Measurements from ENCODE around the gene HIVEP3.

HIVEP3 gene

DNA sequence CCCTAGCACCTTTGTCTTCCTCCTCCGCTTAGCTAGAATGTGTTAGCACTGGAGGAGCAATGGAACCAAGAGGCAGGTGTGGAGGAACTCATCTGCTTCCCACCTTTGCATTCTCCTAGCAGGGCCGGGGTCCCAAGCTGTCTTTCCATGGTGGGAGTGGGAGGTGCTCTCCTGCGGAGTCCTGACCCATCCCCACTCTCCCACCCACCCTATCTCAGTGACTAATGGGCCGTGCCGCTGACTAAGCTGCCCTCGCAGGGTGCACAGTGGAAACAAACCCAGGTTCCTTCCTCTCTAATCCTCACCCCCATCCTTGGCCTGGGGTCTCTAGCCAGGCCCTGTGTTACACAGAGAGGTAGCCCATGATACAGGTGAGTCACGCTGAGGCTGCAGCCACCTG, 177.5 kb downstream of the HIVEP3 start:
- Histone ChIP-seq H3K27me3 (ENCODE audit: insufficient read depth, insufficient read length) (no peaks in the 10 kb centered on the region), H3K9me3 (ENCODE audit: insufficient read depth, low read length) (no peaks in the 10 kb centered on the region), H3K36me3 (ENCODE audit: insufficient read depth, insufficient read length, low read length) (no peaks in the 10 kb centered on the region), H3K9ac (ENCODE audit: insufficient read length, low read depth) (no peak overlapping the region), H3K4me3 (ENCODE audit: insufficient read length, low read depth) (no peak overlapping the region), H3K4me1 (ENCODE audit: insufficient read depth, insufficient read length) (no peaks in the 10 kb centered on the region)
- DNase-seq (ENCODE audit: low read depth, low spot score) = no peak
- TF ChIP-seq YY1 (IDR thresholded peaks at IDR 0.05; ENCODE audit: insufficient read depth, insufficient read length) = no peak
- TF ChIP-seq ZNF274 (IDR thresholded peaks at IDR 0.05; ENCODE audit: low read depth, low read length) = no peak
- no peak for TF ChIP-seq SUZ12 (IDR thresholded peaks at IDR 0.05; ENCODE audit: extremely low read depth, insufficient read depth, insufficient read length)

DNA sequence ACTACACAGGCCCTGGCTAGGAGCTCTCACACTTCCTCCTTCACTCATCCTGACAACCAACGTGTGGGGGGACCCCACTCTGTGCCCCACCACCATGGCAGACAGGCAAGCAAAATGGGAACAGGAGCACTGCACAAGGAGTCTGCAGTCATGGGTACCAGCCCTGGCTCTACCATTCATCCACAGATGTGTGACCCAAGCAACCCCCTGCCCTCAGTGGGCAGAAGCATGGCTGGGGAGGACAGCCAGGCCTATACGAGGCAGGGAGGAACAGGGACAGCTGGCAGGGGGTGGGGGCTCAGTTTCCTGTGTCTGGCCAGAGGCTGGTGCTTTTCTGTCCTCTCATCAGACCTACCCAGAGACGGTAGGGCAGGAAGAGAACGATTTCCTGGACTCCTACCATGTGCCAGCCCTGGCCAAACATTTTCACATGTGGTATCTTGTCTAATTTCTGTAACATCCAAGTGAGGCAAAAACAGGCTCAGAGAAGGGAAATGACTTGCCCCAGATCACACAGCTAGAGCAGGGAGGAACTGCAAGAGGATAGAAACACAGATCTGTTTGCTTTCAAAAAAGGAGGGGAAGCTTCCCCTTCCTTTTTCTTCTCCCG, 178.0 kb downstream of the HIVEP3 start:
- Histone ChIP-seq H3K9me3 (ENCODE audit: insufficient read depth, low read length) (no peaks in the 10 kb centered on the region), H3K27me3 (ENCODE audit: insufficient read depth, insufficient read length) (no peaks in the 10 kb centered on the region), H3K9ac (ENCODE audit: insufficient read length, low read depth) (no peak overlapping the region), H3K36me3 (ENCODE audit: insufficient read depth, insufficient read length, low read length) (no peaks in the 10 kb centered on the region), H3K4me3 (ENCODE audit: insufficient read length, low read depth) (no peak overlapping the region), H3K4me1 (ENCODE audit: insufficient read depth, insufficient read length) (no peaks in the 10 kb centered on the region)
- TF ChIP-seq ZNF274 (IDR thresholded peaks at IDR 0.05; ENCODE audit: low read depth, low read length) (no peak), SUZ12 (IDR thresholded peaks at IDR 0.05; ENCODE audit: extremely low read depth, insufficient read depth, insufficient read length) (no peak), YY1 (IDR thresholded peaks at IDR 0.05; ENCODE audit: insufficient read depth, insufficient read length) (no peak)
- no peak for DNase-seq (ENCODE audit: low read depth, low spot score)

DNA sequence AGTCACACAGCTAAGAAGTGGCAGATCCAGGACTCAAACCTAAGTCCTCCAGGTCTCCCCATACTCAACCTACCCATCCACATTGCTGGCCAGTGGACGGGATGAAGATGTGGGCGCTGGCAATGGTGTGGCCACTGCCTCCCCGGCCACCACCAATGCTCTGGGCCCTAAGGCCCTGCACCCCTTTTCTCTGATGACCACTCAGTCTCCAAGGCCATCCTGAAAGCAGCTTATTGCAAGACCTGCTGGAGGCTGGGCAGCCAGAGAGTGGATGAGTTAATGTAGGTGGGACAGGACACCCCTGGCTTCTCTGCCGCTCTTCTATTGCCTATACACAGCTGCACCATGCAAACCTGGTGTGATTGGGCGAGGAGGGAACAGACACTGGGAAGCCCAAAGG, 178.7 kb downstream of the HIVEP3 start:
- no peaks in the 10 kb centered on the region for H3K27me3 ChIP-seq (ENCODE audit: insufficient read depth, insufficient read length)
- no peaks in the 10 kb centered on the region for H3K9me3 ChIP-seq (ENCODE audit: insufficient read depth, low read length)
- DNase-seq (ENCODE audit: low read depth, low spot score) = no peak
- TF ChIP-seq SUZ12 (IDR thresholded peaks at IDR 0.05; ENCODE audit: extremely low read depth, insufficient read depth, insufficient read length) = no peak
- TF ChIP-seq ZNF274 (IDR thresholded peaks at IDR 0.05; ENCODE audit: low read depth, low read length) = no peak
- TF ChIP-seq YY1 (IDR thresholded peaks at IDR 0.05; ENCODE audit: insufficient read depth, insufficient read length) = no peak
- H3K9ac ChIP-seq (ENCODE audit: insufficient read length, low read depth) = no peak overlapping the region
- H3K4me1 ChIP-seq (ENCODE audit: insufficient read depth, insufficient read length) = peaks cover 2% of the 10 kb centered on the region
- H3K4me3 ChIP-seq (ENCODE audit: insufficient read length, low read depth) = no peak overlapping the region
- H3K36me3 ChIP-seq (ENCODE audit: insufficient read depth, insufficient read length, low read length) = no peaks in the 10 kb centered on the region

DNA sequence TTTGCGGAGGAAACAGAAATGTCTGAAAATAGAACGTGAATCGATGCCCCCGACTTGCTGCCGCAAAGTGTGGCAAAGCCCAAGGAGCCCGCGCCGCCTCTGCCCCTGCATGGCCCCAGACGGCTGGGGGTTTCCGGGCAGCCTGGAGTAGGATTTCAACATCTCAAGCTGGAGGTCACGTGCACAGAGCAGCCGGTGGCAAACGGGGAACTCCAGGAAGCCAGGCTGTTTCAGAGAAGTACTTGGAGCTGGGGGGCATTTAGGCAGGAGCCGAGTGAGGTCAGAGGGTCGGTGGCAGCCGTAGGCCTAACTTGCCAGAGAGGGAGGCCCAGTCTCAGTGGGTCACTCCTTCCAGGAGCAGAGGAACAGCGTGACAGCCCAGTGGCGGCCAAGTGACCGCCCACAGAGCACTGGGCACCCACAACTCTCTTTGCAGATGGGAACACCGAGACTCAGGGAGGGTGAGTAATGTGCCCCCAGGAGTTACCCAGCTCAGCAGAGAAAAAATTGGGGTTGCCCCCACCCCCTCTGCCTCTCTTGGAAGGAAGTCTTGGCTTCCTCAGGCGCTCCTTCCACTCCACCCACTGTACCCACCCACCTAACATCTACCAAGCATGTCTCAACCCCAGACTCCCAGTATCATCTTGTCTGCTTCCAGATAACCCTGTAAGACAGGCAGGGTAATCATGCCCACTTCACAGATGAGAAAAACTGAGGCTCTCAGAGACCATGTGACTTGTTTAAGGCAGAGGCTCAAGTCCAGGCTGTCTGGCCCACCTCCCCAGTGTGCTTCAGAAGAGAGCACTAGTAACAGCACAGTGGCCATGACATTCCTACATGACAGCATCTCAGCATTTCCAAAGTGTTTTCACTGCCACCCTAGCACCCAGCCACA, 179.4 kb downstream of the HIVEP3 start:
- Histone ChIP-seq H3K9ac (ENCODE audit: insufficient read length, low read depth) (no peak overlapping the region), H3K27me3 (ENCODE audit: insufficient read depth, insufficient read length) (no peaks in the 10 kb centered on the region), H3K4me1 (ENCODE audit: insufficient read depth, insufficient read length) (peaks cover 2% of the 10 kb centered on the region), H3K4me3 (ENCODE audit: insufficient read length, low read depth) (no peak overlapping the region), H3K9me3 (ENCODE audit: insufficient read depth, low read length) (no peaks in the 10 kb centered on the region), H3K36me3 (ENCODE audit: insufficient read depth, insufficient read length, low read length) (no peaks in the 10 kb centered on the region)
- DNase-seq (ENCODE audit: low read depth, low spot score) = no peak
- TF ChIP-seq SUZ12 (IDR thresholded peaks at IDR 0.05; ENCODE audit: extremely low read depth, insufficient read depth, insufficient read length) (no peak), ZNF274 (IDR thresholded peaks at IDR 0.05; ENCODE audit: low read depth, low read length) (no peak)

DNA sequence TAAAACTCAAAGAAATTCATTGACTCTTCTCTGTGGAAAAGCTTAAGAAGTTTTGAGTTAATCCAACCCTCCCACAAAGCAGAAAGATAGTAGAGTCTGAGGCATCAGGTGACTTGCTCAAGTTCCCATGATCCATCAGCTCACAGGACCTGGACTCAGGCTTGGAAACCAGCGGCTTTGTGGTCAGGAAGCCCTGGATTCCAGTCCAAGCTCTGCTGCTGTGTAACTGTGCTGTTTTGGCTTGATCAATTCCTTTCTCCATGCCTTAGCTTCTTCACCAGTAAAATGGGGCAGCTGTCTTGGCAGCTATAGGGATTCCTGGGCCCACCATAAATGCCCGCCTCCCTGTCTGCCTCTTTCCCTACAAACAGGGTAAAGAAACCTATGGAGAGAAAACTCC, 180.2 kb downstream of the HIVEP3 start:
- Histone ChIP-seq H3K4me3 (ENCODE audit: insufficient read length, low read depth) (no peak overlapping the region), H3K4me1 (ENCODE audit: insufficient read depth, insufficient read length) (peaks cover 2% of the 10 kb centered on the region), H3K9ac (ENCODE audit: insufficient read length, low read depth) (no peak overlapping the region), H3K27me3 (ENCODE audit: insufficient read depth, insufficient read length) (no peaks in the 10 kb centered on the region), H3K9me3 (ENCODE audit: insufficient read depth, low read length) (no peaks in the 10 kb centered on the region), H3K36me3 (ENCODE audit: insufficient read depth, insufficient read length, low read length) (no peaks in the 10 kb centered on the region)
- no peak for DNase-seq (ENCODE audit: low read depth, low spot score)
- TF ChIP-seq ZNF274 (IDR thresholded peaks at IDR 0.05; ENCODE audit: low read depth, low read length) = no peak
- no peak for TF ChIP-seq SUZ12 (IDR thresholded peaks at IDR 0.05; ENCODE audit: extremely low read depth, insufficient read depth, insufficient read length)
- no peak for TF ChIP-seq YY1 (IDR thresholded peaks at IDR 0.05; ENCODE audit: insufficient read depth, insufficient read length)

DNA sequence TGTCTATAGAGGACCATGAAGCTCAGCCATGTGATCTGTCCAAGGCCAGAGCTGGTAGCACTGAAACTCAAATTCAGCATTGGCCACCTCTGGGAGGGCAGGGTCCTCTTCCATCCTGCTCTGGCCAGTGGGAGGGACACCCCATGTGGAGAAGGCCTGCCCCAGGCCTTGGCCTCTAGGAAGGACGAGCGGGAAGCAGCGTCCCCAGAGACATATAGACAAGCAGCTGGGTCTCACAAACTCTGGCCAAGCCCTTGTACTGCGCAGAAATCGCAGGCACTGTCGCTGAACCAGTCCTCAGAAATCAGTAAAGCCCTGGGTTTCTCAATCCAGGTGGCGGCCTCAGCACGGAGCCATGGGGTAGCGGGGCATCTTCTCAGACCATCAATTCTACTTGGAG, 180.7 kb downstream of the HIVEP3 start:
- Histone ChIP-seq H3K9me3 (ENCODE audit: insufficient read depth, low read length) (no peaks in the 10 kb centered on the region), H3K4me1 (ENCODE audit: insufficient read depth, insufficient read length) (peaks cover 2% of the 10 kb centered on the region), H3K4me3 (ENCODE audit: insufficient read length, low read depth) (no peak overlapping the region), H3K36me3 (ENCODE audit: insufficient read depth, insufficient read length, low read length) (no peaks in the 10 kb centered on the region), H3K27me3 (ENCODE audit: insufficient read depth, insufficient read length) (no peaks in the 10 kb centered on the region), H3K9ac (ENCODE audit: insufficient read length, low read depth) (no peak overlapping the region)
- DNase-seq (ENCODE audit: low read depth, low spot score) = no peak
- TF ChIP-seq SUZ12 (IDR thresholded peaks at IDR 0.05; ENCODE audit: extremely low read depth, insufficient read depth, insufficient read length) = no peak
- TF ChIP-seq ZNF274 (IDR thresholded peaks at IDR 0.05; ENCODE audit: low read depth, low read length) = no peak
- no peak for TF ChIP-seq YY1 (IDR thresholded peaks at IDR 0.05; ENCODE audit: insufficient read depth, insufficient read length)

DNA sequence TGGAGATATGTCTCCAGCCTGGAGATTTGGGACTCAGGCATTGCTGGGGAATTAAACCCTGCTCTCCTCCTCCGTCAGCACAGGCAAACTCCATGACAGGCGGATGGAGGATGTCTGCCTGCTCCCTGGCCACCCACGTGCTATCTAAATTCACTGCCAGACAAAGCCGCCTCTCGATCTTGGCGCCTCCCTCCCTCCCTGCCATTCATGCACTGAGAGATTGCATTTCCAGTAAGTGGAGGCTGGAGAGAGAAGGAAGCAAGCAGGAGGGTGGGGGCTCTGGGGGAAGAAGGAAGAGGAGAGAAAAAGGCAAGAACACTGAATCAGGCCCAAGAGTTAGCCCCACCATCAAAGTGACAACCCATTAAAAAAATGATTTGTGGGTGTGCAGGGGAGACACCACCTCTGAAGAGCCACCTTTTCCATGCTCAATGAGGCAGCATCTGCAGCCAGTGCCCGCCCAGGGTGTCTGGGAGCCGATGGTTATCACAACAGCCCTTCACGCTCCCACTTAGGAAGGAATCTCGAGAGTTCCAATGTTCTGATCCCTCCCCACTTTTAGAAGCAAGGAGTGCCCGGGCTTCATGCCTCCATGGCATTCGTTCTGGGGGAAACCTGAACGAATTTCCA, 183.0 kb downstream of the HIVEP3 start:
- TF ChIP-seq ZNF274 (IDR thresholded peaks at IDR 0.05; ENCODE audit: low read depth, low read length) (no peak), SUZ12 (IDR thresholded peaks at IDR 0.05; ENCODE audit: extremely low read depth, insufficient read depth, insufficient read length) (no peak), YY1 (IDR thresholded peaks at IDR 0.05; ENCODE audit: insufficient read depth, insufficient read length) (no peak)
- H3K36me3 ChIP-seq (ENCODE audit: insufficient read depth, insufficient read length, low read length) = no peaks in the 10 kb centered on the region
- no peak overlapping the region for H3K9ac ChIP-seq (ENCODE audit: insufficient read length, low read depth)
- 0 out of 2 replicates have a peak, but pooled peaks cover 5% of the 10 kb centered on the region for H3K9me3 ChIP-seq (ENCODE audit: insufficient read depth, low read length)
- no peak for DNase-seq (ENCODE audit: low read depth, low spot score)
- H3K4me1 ChIP-seq (ENCODE audit: insufficient read depth, insufficient read length) = peaks cover 2% of the 10 kb centered on the region
- H3K4me3 ChIP-seq (ENCODE audit: insufficient read length, low read depth) = no peak overlapping the region
- no peaks in the 10 kb centered on the region for H3K27me3 ChIP-seq (ENCODE audit: insufficient read depth, insufficient read length)
